ENCODE results near the gene PIK3C3.

Gene PIK3C3

GRCh38 chr18:42095732-42096377 is 140.8 kb downstream of the PIK3C3 start:
- H3K9ac ChIP-seq = no peak overlapping the region
- H3K27ac ChIP-seq = no peak overlapping the region
- H3K4me3 ChIP-seq (IDR thresholded peaks at IDR 0.05; ENCODE audit: insufficient read depth, low read depth, low read length) = no peak overlapping the region
- H3K4me2 ChIP-seq = no peak overlapping the region
- H4K20me1 ChIP-seq (ENCODE audit: insufficient read depth) = no peaks in the 10 kb centered on the region
- H3K79me2 ChIP-seq (ENCODE audit: insufficient read depth, low read depth) = no peaks in the 10 kb centered on the region
- H2AFZ ChIP-seq (ENCODE audit: low read depth) = no peak overlapping the region
- no peaks in the 10 kb centered on the region for H3K36me3 ChIP-seq (ENCODE audit: insufficient read depth)
- H3K27me3 ChIP-seq (ENCODE audit: insufficient read depth, low read depth) = no peaks in the 10 kb centered on the region
- H3K4me1 ChIP-seq (ENCODE audit: low read depth, poor library complexity, severe bottlenecking) = no peaks in the 10 kb centered on the region
- no peak for TF ChIP-seq CTCF (conservative IDR thresholded peaks at IDR 0.05; ENCODE audit: low read depth, low read length)

DNA sequence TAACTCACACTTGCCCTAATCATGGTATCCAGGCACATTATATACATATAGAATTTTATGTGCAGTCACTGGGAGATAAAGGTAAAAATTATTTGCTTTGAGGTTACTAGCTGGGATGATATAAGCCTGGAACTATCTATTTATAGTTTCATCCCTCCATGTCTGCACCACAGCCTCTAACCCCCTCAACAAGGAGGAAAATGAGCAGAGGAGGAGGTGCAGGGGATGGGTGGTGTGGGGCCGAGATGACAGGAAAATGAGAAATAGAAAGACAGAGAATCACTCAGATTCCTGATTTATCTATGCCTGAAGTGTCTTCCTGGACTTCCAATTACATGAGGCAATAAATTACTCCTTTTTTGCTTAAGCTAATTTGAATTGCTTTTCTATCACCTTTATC is 145.2 kb downstream of the PIK3C3 start:
- Histone ChIP-seq H3K27ac (no peak overlapping the region), H3K27me3 (ENCODE audit: insufficient read depth, low read depth) (no peaks in the 10 kb centered on the region), H3K9ac (no peak overlapping the region), H3K79me2 (ENCODE audit: insufficient read depth, low read depth) (no peaks in the 10 kb centered on the region), H4K20me1 (ENCODE audit: insufficient read depth) (no peaks in the 10 kb centered on the region), H3K36me3 (ENCODE audit: insufficient read depth) (no peaks in the 10 kb centered on the region), H3K4me1 (ENCODE audit: low read depth, poor library complexity, severe bottlenecking) (peaks cover 7% of the 10 kb centered on the region), H3K4me2 (no peak overlapping the region), H3K4me3 (IDR thresholded peaks at IDR 0.05; ENCODE audit: insufficient read depth, low read depth, low read length) (no peak overlapping the region), H2AFZ (ENCODE audit: low read depth) (no peak overlapping the region)
- no peak for TF ChIP-seq CTCF (conservative IDR thresholded peaks at IDR 0.05; ENCODE audit: low read depth, low read length)

DNA sequence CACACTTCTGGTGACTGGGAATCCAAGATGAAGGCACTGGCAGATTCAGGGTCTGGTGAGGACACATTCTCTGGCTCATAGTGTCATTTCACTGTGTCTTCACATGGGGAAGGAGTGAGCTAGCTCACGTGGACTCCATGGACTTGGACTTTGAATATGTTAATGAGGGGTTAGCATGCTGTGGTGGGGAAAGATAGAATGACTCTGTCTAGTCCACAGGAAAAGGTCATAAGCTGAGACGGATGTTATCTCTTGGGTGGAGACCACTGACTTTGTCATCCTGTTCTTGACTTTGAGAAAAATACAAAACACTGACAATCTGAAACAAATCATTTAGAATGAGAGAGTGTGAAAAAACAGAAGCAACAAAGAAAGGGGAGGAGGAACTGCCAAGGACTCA is 145.9 kb downstream of the PIK3C3 start:
- H3K27ac ChIP-seq = no peak overlapping the region
- peaks cover 13% of the 10 kb centered on the region for H3K4me1 ChIP-seq (ENCODE audit: low read depth, poor library complexity, severe bottlenecking)
- no peak for TF ChIP-seq CTCF (conservative IDR thresholded peaks at IDR 0.05; ENCODE audit: low read depth, low read length)
- H3K4me3 ChIP-seq (IDR thresholded peaks at IDR 0.05; ENCODE audit: insufficient read depth, low read depth, low read length) = no peak overlapping the region
- H3K4me2 ChIP-seq = no peak overlapping the region
- no peaks in the 10 kb centered on the region for H4K20me1 ChIP-seq (ENCODE audit: insufficient read depth)
- H2AFZ ChIP-seq (ENCODE audit: low read depth) = no peak overlapping the region
- no peaks in the 10 kb centered on the region for H3K79me2 ChIP-seq (ENCODE audit: insufficient read depth, low read depth)
- no peaks in the 10 kb centered on the region for H3K27me3 ChIP-seq (ENCODE audit: insufficient read depth, low read depth)
- H3K9ac ChIP-seq = no peak overlapping the region
- H3K36me3 ChIP-seq (ENCODE audit: insufficient read depth) = no peaks in the 10 kb centered on the region

DNA sequence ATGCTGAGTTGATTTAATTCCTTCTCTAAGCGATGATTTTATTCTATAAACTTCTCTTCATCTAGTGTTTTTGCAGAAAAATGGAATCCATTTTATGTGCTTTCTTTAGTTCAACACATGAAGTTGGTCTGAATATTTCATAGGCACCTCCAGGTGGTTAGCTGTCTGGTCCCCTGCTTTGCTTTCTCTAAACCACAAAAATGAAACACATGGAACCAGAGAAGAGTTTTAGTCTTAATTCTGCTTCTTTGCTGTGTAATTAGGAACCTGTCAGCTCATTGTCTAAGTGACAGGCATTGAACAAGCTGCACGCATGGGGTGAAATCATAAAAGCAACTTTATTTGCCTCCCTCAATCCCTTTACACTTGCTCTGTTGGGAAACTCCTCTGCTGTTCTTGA is 150.4 kb downstream of the PIK3C3 start:
- Histone ChIP-seq H3K4me3 (IDR thresholded peaks at IDR 0.05; ENCODE audit: insufficient read depth, low read depth, low read length) (no peak overlapping the region), H3K4me2 (peak overlapping the region; percentile 49), H3K27ac (peak overlapping the region; percentile 8; the same call in 1 of the 2 replicates), H3K36me3 (ENCODE audit: insufficient read depth) (no peaks in the 10 kb centered on the region), H3K4me1 (ENCODE audit: low read depth, poor library complexity, severe bottlenecking) (peaks cover 25% of the 10 kb centered on the region), H3K79me2 (ENCODE audit: insufficient read depth, low read depth) (no peaks in the 10 kb centered on the region), H3K27me3 (ENCODE audit: insufficient read depth, low read depth) (no peaks in the 10 kb centered on the region), H2AFZ (ENCODE audit: low read depth) (no peak overlapping the region; the same call in 1 of the 2 replicates), H4K20me1 (ENCODE audit: insufficient read depth) (no peaks in the 10 kb centered on the region), H3K9ac (no peak overlapping the region; the same call in 1 of the 2 replicates)
- no peak for TF ChIP-seq CTCF (conservative IDR thresholded peaks at IDR 0.05; ENCODE audit: low read depth, low read length)
